ENCODE results near the gene C12orf75. TPM values are rescaled to one million over a fixed set of nuclear protein-coding genes. Genes with fewer than 3 reads are reported as not detected.

C12orf75 gene
- total and polyA plus RNA-seq, 10 of the 15 experiments (the other 5 are each of a cell fraction or from before 2014, with no cell fraction given) = 40.7 to 411 (median 159) TPM

DNA sequence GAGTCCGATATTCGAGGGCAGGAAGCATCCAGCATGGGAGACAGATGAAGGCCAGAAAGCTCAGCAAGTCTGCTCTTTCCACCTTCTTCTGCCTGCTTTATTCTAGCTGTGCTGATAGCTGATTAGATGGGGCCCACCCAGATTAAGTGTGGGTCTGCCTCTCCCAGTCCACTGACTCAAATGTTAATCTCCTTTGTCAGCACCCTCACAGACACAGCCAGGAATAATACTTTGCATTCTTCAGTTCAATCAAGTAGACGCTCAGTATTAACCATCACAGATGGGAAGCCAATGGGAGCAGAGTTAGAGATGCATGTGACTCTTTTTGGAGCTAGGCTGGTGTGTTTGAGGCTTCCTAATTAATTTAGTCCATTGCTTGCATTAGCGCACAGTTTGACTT is 17.0 kb downstream of the C12orf75 start:
- DNase-seq (ENCODE audit: low read depth, low spot score) = no peak
- FAIRE-seq = no peak
- Histone ChIP-seq H3K36me3 (ENCODE audit: control insufficient read depth in 2 of 2, insufficient read depth in 2 of 2, low read length in 1 of 2) (no peaks in the 10 kb centered on the region; a peak in 3 of 4 replicates), H3K9ac (ENCODE audit: control insufficient read depth, insufficient read depth, low read length) (no peak overlapping the region), H3K4me3 (no peak overlapping the region), H3K79me2 (ENCODE audit: control insufficient read depth, insufficient read depth, low read length) (peaks cover 15% of the 10 kb centered on the region), H3K9me3 (replicated peaks; ENCODE audit: control insufficient read depth, insufficient read depth, low read length) (no peaks in the 10 kb centered on the region; the same call in 2 of the 3 replicates), H3K27me3 (replicated peaks in 1 of 2; ENCODE audit: control insufficient read depth in 2 of 2, insufficient read depth in 2 of 2, low read length in 1 of 2) (no peaks in the 10 kb centered on the region), H4K20me1 (ENCODE audit: control insufficient read depth, insufficient read depth) (no peaks in the 10 kb centered on the region), H3K4me2 (ENCODE audit: control insufficient read depth, insufficient read depth) (no peak overlapping the region), H3K27ac (ENCODE audit: control insufficient read depth, insufficient read depth) (no peak overlapping the region), H3K4me1 (ENCODE audit: control insufficient read depth, insufficient read depth, low read length) (peaks cover 21% of the 10 kb centered on the region), H2AFZ (ENCODE audit: control insufficient read depth, low read depth, low read length) (no peak overlapping the region)
- SMC1A ChIA-PET (ENCODE audit: uncharacterized antibody, unreplicated experiment) = interaction anchor here (1.2 to 5.4 kb wide), 6 partner anchors 9 to 27 kb away, joined by 3 to 61 read pairs (median 9); partner anchors contain the start of gene C12orf75
- WGBS (ENCODE audit: insufficient coverage, insufficient replicate concordance, low lambda C conversion rate, missing lambda C conversion rate) = 87% methylated on average over 4 of the region's 4 CpGs
- CTCF ChIA-PET = interaction anchor here (0.9 to 6.1 kb wide), 4 partner anchors 9 to 27 kb away, joined by 3 to 38 read pairs (median 8); no protein-coding TSS in a partner anchor
- in situ Hi-C loops (cut with MboI) (no loop called here), intact Hi-C loops (cut with micrococcal nuclease; ENCODE audit: unreplicated experiment) (no loop called here)
- no TSS peak for BruUV-seq (replicated peaks)
- RAD21 ChIA-PET (ENCODE audit: unreplicated experiment) = interaction anchor here (1.7 kb wide), 1 partner anchor 11 kb away, joined by 4 read pairs; no protein-coding TSS in a partner anchor
- no peak for ATAC-seq
- POLR2A ChIA-PET = interaction anchor here (0.6 to 2.2 kb wide), 3 partner anchors 8 to 776 kb away, joined by 3 to 13 read pairs (median 3); no protein-coding TSS in a partner anchor
- TF ChIP-seq LARP7 (IDR thresholded peaks at IDR 0.05) (no peak), WRNIP1 (IDR thresholded peaks at IDR 0.05; ENCODE audit: borderline replicate concordance, low read depth, low read length) (no peak), USF1 (IDR thresholded peaks at IDR 0.05; ENCODE audit: borderline replicate concordance, extremely low read length, insufficient read depth, low read depth, low read length) (no peak), ZNF592 (IDR thresholded peaks at IDR 0.05) (no peak), SRF (IDR thresholded peaks at IDR 0.05; ENCODE audit: low read depth in 2 of 2, low read length in 2 of 2) (no peak), ATF2 (IDR thresholded peaks at IDR 0.05; ENCODE audit: low read length) (no peak), GATAD2B (conservative IDR thresholded peaks at IDR 0.05; ENCODE audit: low read depth) (no peak), RAD51 (IDR thresholded peaks at IDR 0.05) (no peak), NFIC (IDR thresholded peaks at IDR 0.05; ENCODE audit: low read depth, low read length) (no peak), CEBPZ (IDR thresholded peaks at IDR 0.05; ENCODE audit: low read depth, low read length) (no peak), ATF3 (IDR thresholded peaks at IDR 0.05; ENCODE audit: borderline replicate concordance, extremely low read depth, low read depth, low read length) (no peak), ASH2L (IDR thresholded peaks at IDR 0.05; ENCODE audit: borderline replicate concordance, low read depth) (no peak), PAX5 (IDR thresholded peaks at IDR 0.05; ENCODE audit: borderline replicate concordance, low read depth, low read length) (no peak), KLF5 (IDR thresholded peaks at IDR 0.05; ENCODE audit: partially characterized antibody) (no peak)
